A673 (cell line): ENCODE results near the gene HNRNPUL2.

Experiments used
- EZH2 ChIP-seq: fragments of 200-600 bp; sonication (generic); IDR thresholded peaks from 2 replicates; pipeline ENCODE4 v1.6.1; 2017; ENCODE audit warnings: borderline replicate concordance, low read depth, mild to moderate bottlenecking, mixed read lengths, antibody characterized with exemption, low read length; ENCODE audit not compliant: poor library complexity, severe bottlenecking
- TF ChIP-seq, protein P1 (sequence below): fragments of 300-800, 200-600 bp; sonication (generic); conservative IDR thresholded peaks from 2 replicates; pipeline ENCODE4 v1.5.1; 2017; ENCODE audit warnings: low read depth, mild to moderate bottlenecking, antibody characterized with exemption, low read length, moderate library complexity, mixed read lengths

DNA sequence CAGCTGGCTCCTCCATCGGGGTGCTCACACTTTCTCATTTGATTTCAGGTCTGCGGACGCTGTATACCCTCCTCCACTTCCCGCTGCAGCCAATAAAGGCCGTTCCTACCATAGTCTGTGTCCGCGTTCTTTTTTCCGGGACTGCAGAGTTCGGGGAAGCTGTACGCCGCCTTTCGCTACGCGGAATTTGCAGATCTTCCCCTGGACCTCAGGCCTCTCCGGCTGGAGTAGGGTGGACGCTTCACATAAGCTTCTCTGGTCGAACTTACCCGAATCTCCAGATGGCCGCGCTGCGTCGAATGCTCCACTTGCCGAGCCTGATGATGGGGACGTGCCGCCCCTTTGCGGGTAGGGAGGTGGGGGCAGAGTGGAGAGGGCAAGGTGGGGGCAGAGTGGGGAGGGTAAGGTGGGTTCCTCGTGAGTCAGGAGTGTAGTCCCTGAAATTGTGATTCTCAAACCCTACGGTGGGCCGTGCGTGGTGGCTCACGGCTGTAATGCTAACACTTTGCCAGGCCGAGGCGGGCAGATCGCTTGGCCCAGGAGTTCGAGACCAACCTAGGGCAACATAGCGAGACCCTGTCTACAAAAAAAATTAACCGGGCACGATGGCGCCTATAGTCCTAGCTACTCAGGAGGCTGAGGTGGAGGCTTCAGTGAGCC, 61.5 kb downstream of the HNRNPUL2 start:
- TF ChIP-seq, protein P1, sequence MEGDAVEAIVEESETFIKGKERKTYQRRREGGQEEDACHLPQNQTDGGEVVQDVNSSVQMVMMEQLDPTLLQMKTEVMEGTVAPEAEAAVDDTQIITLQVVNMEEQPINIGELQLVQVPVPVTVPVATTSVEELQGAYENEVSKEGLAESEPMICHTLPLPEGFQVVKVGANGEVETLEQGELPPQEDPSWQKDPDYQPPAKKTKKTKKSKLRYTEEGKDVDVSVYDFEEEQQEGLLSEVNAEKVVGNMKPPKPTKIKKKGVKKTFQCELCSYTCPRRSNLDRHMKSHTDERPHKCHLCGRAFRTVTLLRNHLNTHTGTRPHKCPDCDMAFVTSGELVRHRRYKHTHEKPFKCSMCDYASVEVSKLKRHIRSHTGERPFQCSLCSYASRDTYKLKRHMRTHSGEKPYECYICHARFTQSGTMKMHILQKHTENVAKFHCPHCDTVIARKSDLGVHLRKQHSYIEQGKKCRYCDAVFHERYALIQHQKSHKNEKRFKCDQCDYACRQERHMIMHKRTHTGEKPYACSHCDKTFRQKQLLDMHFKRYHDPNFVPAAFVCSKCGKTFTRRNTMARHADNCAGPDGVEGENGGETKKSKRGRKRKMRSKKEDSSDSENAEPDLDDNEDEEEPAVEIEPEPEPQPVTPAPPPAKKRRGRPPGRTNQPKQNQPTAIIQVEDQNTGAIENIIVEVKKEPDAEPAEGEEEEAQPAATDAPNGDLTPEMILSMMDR = no peak
- TF ChIP-seq EZH2 = no peak
